IPS DF 6.9 (cell line): ENCODE data around the gene DEUP1.

Source experiments
- DNase-seq: peaks from one replicate; pipeline ENCODE4 v3.0.0-alpha.2; 2013; ENCODE audit warnings: low read depth, low spot score
- H3K27ac ChIP-seq: one replicate; pipeline ENCODE4 v1.5.1; 2013; ENCODE audit warnings: low read length, control low read depth
- H3K27me3 ChIP-seq: 2 replicates; pipeline ENCODE4 v1.6.1; 2013; ENCODE audit warnings: mild to moderate bottlenecking, low read length; ENCODE audit not compliant: control insufficient read depth, insufficient read depth
- H3K36me3 ChIP-seq: 2 replicates; pipeline ENCODE4 v1.6.1; 2013; ENCODE audit warnings: low read length; ENCODE audit not compliant: control insufficient read depth, insufficient read depth
- H3K4me1 ChIP-seq: 2 replicates; pipeline ENCODE4 v1.6.1; 2013; ENCODE audit warnings: low read length; ENCODE audit not compliant: control insufficient read depth, insufficient read depth
- H3K4me3 ChIP-seq: 2 replicates; pipeline ENCODE4 v1.5.1; 2013; ENCODE audit warnings: mild to moderate bottlenecking, low read length
- H3K9me3 ChIP-seq: 2 replicates; pipeline ENCODE4 v1.6.1; 2013; ENCODE audit warnings: low read length, inconsistent platforms; ENCODE audit not compliant: control insufficient read depth, insufficient read depth
- WGBS: extraction: QIAGEN DNeasy Blood & Tissue Kit; methylation state at CpG from one replicate; pipeline ENCODE4 v1.1.7; 2013; ENCODE audit warnings: mixed read lengths, missing lambda C conversion rate; ENCODE audit not compliant: insufficient read length, insufficient coverage; 5-methylcytosine and 5-hydroxymethylcytosine counted together

The DEUP1 gene

DNA sequence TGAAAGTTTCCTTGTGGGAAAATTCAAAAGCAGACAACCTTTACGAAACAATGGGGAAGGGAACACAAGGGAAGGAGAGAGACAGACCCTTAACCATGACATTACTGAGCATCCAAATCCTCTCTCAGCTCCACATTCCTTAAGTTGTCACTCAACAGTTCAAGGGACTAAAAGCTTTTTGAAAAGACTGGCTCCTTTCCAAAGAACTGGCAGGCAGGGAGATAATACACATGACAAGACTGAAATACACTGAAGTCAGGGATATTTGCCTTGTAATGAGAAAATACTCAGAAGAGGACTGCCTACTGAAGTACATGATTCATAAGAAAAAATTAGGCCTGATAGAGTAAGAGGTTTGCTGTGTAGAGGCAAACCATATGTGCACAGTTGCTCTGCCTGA lies 143.6 kb downstream of the DEUP1 start:
- Histone ChIP-seq H3K4me3 (no peak overlapping the region), H3K27me3 (no peaks in the 10 kb centered on the region), H3K9me3 (no peaks in the 10 kb centered on the region), H3K36me3 (no peaks in the 10 kb centered on the region), H3K4me1 (peaks cover 15% of the 10 kb centered on the region), H3K27ac (no peak overlapping the region)
- no peak for DNase-seq
- no CpG with 5 or more reads among the region's 1 CpG for WGBS

DNA sequence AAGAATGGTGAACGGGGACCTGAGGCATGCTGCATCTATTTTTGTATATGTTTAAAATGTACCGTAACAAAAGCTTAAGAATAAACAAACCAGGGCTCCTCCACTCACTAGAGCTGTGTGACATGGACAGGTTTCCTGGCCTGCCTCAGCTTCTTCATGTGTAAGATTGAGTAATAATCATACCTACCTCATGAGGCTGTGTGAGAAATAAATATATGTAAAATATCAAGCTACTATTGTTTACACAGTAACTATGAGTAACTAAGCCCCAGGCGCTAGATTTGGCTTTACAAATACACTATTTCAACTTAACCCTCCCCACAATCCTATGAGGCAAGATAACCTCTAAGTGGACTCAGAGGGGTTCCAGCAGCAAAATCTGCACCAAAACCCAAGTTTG lies 146.3 kb downstream of the DEUP1 start:
- H3K36me3 ChIP-seq: no peaks in the 10 kb centered on the region
- H3K27me3 ChIP-seq: no peaks in the 10 kb centered on the region
- no peak for DNase-seq
- no peaks in the 10 kb centered on the region for H3K9me3 ChIP-seq
- H3K4me1 ChIP-seq: peaks cover 19% of the 10 kb centered on the region
- no peak overlapping the region for H3K4me3 ChIP-seq
- WGBS: no CpG with 5 or more reads among the region's 3 CpGs
- H3K27ac ChIP-seq: no peak overlapping the region

DNA sequence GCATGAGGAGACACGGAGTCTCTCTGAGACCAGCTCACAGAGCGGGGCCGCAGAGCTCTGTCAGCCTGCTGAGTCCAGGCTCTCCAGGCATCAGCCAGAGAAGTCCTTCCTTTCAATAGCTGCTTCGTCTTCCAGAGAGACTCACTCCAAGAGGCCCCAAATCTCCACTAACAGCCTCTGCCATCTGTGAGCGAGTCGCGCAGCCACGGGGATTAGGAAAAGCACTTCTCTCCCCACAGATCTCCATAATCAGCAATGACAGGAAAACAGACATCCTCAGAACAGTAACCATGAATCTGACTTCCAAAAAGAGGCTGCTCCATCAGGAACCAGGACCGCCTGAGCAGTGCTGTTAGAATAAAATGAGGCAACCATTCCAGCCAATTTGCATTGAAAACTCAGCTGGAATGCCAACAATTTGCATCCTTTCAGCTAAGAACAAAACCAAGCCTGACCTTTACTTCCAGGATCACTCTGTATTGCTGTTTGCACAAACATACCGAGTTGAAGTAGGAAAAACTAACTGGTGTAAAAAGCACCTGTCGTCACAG lies 147.2 kb downstream of the DEUP1 start:
- H3K9me3 ChIP-seq: no peaks in the 10 kb centered on the region
- H3K4me3 ChIP-seq: no peak overlapping the region
- no peaks in the 10 kb centered on the region for H3K36me3 ChIP-seq
- no peaks in the 10 kb centered on the region for H3K27me3 ChIP-seq
- no CpG with 5 or more reads among the region's 11 CpGs for WGBS
- H3K4me1 ChIP-seq: peaks cover 19% of the 10 kb centered on the region
- H3K27ac ChIP-seq: peak overlapping the region; percentile 55
- peak; percentile 72 for DNase-seq

- Histone ChIP-seq H3K9me3 (no peaks in the 10 kb centered on the region), H3K36me3 (no peaks in the 10 kb centered on the region), H3K27me3 (no peaks in the 10 kb centered on the region), H3K4me1 (peaks cover 19% of the 10 kb centered on the region), H3K27ac (no peak overlapping the region), H3K4me3 (no peak overlapping the region)
- no CpG with 5 or more reads among the region's 19 CpGs for WGBS
- DNase-seq: no peak
These were observed 148.3 kb downstream of the DEUP1 start for GRCh38 chr11:93478841-93479240.

GRCh38 chr11:93480256-93480655 lies 149.7 kb downstream of the DEUP1 start:
- no CpG with 5 or more reads among the region's 6 CpGs for WGBS
- H3K27ac ChIP-seq: no peak overlapping the region
- no peaks in the 10 kb centered on the region for H3K36me3 ChIP-seq
- H3K4me3 ChIP-seq: no peak overlapping the region; the same call in 1 of the 2 replicates
- H3K27me3 ChIP-seq: no peaks in the 10 kb centered on the region
- DNase-seq: no peak
- H3K9me3 ChIP-seq: no peaks in the 10 kb centered on the region
- peaks cover 19% of the 10 kb centered on the region for H3K4me1 ChIP-seq

- Histone ChIP-seq H3K27ac (no peak overlapping the region), H3K4me3 (no peak overlapping the region), H3K9me3 (no peaks in the 10 kb centered on the region), H3K36me3 (no peaks in the 10 kb centered on the region), H3K27me3 (no peaks in the 10 kb centered on the region), H3K4me1 (peaks cover 19% of the 10 kb centered on the region)
- WGBS: no CpG with 5 or more reads among the region's 1 CpG
- DNase-seq: no peak
These were observed 150.2 kb downstream of the DEUP1 start for GRCh38 chr11:93480756-93481155.

DNA sequence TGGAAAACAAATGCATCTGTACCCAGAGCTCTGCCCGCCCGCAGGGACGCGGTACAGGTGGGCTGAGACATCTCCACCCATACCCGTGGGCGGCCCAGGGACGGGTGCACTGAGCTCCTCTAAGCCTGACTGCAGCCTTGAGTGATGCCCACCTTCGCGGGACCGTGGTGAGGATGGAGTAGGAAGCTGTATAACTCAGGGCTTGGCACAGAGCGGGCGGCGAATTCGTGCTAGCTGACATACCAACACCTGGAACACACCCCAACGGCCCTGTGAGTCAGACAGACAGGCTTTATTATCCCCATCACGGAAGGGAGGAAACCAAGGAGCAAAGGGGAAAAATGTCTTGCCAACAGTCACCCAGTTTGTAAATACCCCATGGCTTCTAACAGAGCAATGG lies 150.7 kb downstream of the DEUP1 start:
- Histone ChIP-seq H3K27me3 (no peaks in the 10 kb centered on the region), H3K9me3 (no peaks in the 10 kb centered on the region), H3K27ac (no peak overlapping the region), H3K36me3 (no peaks in the 10 kb centered on the region), H3K4me3 (no peak overlapping the region), H3K4me1 (peaks cover 19% of the 10 kb centered on the region)
- no peak for DNase-seq
- no CpG with 5 or more reads among the region's 16 CpGs for WGBS

DNA sequence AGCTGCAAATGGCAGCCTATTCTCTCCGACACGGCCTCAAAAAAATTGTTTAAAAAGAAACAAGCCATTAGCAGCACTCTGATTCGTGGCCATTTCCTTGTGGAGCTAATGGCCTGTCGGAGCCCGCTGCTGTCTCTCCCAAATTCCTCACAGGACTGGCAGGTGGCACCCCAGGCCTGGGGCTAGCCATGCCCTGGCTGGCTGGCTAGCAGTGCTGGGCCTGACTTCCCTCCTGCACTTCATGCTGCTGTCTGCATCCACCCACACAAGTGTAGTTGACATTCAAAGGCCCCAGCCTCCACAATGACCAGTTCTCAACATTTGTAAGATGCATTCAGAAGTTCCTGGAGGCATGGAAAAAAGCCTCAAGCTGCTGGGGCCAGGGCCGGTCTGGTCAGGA lies 151.2 kb downstream of the DEUP1 start:
- DNase-seq: no peak
- peaks cover 19% of the 10 kb centered on the region for H3K4me1 ChIP-seq
- H3K4me3 ChIP-seq: no peak overlapping the region
- no peak overlapping the region for H3K27ac ChIP-seq
- no peaks in the 10 kb centered on the region for H3K27me3 ChIP-seq
- no peaks in the 10 kb centered on the region for H3K36me3 ChIP-seq
- H3K9me3 ChIP-seq: no peaks in the 10 kb centered on the region
- no CpG with 5 or more reads among the region's 6 CpGs for whole genome bisulfite sequencing

DNA sequence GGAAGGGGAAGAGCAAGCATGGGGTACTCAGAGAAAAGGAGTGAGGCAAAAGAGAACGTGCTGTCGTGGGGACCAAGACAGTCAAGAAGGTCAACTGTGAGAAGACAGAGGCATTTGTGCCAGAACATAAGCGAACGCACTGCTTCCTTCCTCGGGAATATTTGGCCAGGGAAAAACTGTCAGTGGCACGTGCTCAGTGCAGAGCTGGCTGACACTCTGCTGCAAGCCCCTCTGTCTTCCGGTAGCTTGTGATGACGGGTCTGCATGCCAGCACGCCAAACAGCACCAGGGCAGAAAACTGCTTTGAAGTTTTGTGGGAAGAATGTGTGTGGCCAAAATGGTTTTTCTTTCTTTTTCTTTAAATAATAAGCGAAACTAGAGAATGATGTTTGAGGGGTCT lies 152.0 kb downstream of the DEUP1 start:
- no peak overlapping the region for H3K27ac ChIP-seq
- H3K36me3 ChIP-seq: no peaks in the 10 kb centered on the region
- no peak overlapping the region for H3K4me3 ChIP-seq
- H3K4me1 ChIP-seq: peaks cover 17% of the 10 kb centered on the region
- H3K27me3 ChIP-seq: no peaks in the 10 kb centered on the region
- no peaks in the 10 kb centered on the region for H3K9me3 ChIP-seq
- no CpG with 5 or more reads among the region's 10 CpGs for WGBS
- no peak for DNase-seq

GRCh38 chr11:93484716-93485115 lies 154.2 kb downstream of the DEUP1 start:
- Histone ChIP-seq H3K27ac (no peak overlapping the region), H3K36me3 (no peaks in the 10 kb centered on the region), H3K4me3 (no peak overlapping the region), H3K27me3 (no peaks in the 10 kb centered on the region), H3K9me3 (no peaks in the 10 kb centered on the region), H3K4me1 (peaks cover 5% of the 10 kb centered on the region; the same call in 1 of the 2 replicates)
- no CpG with 5 or more reads among the region's 3 CpGs for WGBS
- no peak for DNase-seq

DNA sequence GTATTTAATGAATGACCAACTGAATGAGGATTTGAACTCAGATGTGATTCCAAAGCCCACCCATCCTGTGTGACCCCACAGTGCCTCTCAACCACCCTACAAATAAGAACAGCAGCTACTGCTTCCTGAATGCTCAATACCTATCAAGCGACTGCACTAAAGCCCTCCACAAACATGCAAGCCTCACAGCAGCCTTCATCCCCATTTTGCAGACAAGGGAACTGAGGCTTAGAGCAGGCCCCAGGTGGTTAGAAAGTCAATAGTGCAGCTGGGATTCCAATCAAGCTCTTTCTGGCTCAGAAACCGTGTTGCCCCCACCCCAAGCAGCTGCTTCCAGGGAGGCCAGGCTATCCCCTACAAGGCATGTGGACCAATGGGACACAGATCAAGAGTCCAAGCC lies 155.4 kb downstream of the DEUP1 start:
- DNase-seq: no peak
- Histone ChIP-seq H3K27ac (no peak overlapping the region), H3K4me3 (no peak overlapping the region), H3K9me3 (no peaks in the 10 kb centered on the region), H3K27me3 (no peaks in the 10 kb centered on the region), H3K36me3 (no peaks in the 10 kb centered on the region), H3K4me1 (peaks cover 9% of the 10 kb centered on the region; the same call in 1 of the 2 replicates)
- WGBS: no CpG with 5 or more reads among the region's 2 CpGs
